ENCODE results near the gene APOE. TPM values are rescaled to one million over a fixed set of nuclear protein-coding genes. Genes with fewer than 3 reads are reported as not detected.

Gene APOE
- polyA plus RNA-seq, 1 donor: 77.8 TPM

- no peak for DNase-seq
- no peak overlapping the region for H3K27ac ChIP-seq (ENCODE audit: low read length)
- no peaks in the 10 kb centered on the region for H3K9me3 ChIP-seq (ENCODE audit: control insufficient read depth, low read depth, low read length)
- no peaks in the 10 kb centered on the region for H3K27me3 ChIP-seq (ENCODE audit: control insufficient read depth, insufficient read depth, low read length)
- WGBS (ENCODE audit: insufficient coverage, low lambda C conversion rate): no CpG with 5 or more reads among the region's 9 CpGs
- no peak overlapping the region for H3K4me3 ChIP-seq (ENCODE audit: low read length)
- peaks cover 12% of the 10 kb centered on the region for H3K36me3 ChIP-seq (ENCODE audit: control insufficient read depth, insufficient read depth, low read length)
- H3K4me1 ChIP-seq (ENCODE audit: control insufficient read depth, insufficient read depth, low read length): peaks cover 15% of the 10 kb centered on the region
These were observed 44.0 kb downstream of the APOE start for GRCh38 chr19:44949550-44949949.

- Histone ChIP-seq H3K27me3 (ENCODE audit: control insufficient read depth, insufficient read depth, low read length) (no peaks in the 10 kb centered on the region), H3K4me1 (ENCODE audit: control insufficient read depth, insufficient read depth, low read length) (peaks cover 15% of the 10 kb centered on the region), H3K27ac (ENCODE audit: low read length) (no peak overlapping the region), H3K4me3 (ENCODE audit: low read length) (no peak overlapping the region), H3K36me3 (ENCODE audit: control insufficient read depth, insufficient read depth, low read length) (peaks cover 12% of the 10 kb centered on the region), H3K9me3 (ENCODE audit: control insufficient read depth, low read depth, low read length) (no peaks in the 10 kb centered on the region)
- WGBS (ENCODE audit: insufficient coverage, low lambda C conversion rate): no CpG with 5 or more reads among the region's 13 CpGs
- peak; percentile 55 to 61 for DNase-seq
These were observed 45.9 kb downstream of the APOE start for GRCh38 chr19:44951179-44952159.

GRCh38 chr19:44954278-44954648, 48.7 kb downstream of the APOE start:
- no peak for DNase-seq

GRCh38 chr19:44954649-44955504, 49.3 kb downstream of the APOE start, which contains the start of gene CLPTM1:
TSS of gene CLPTM1 (plus strand) at chr19:44955380. CDS start at chr19:44955396, 16 bp downstream.
- no peaks in the 10 kb centered on the region for H3K9me3 ChIP-seq (ENCODE audit: control insufficient read depth, low read depth, low read length)
- peak within 1 kb of the TSS; percentile 94 for H3K27ac ChIP-seq (ENCODE audit: low read length)
- no peaks in the 10 kb centered on the region for H3K27me3 ChIP-seq (ENCODE audit: control insufficient read depth, insufficient read depth, low read length)
- H3K4me1 ChIP-seq (ENCODE audit: control insufficient read depth, insufficient read depth, low read length): peaks cover 18% of the 10 kb centered on the region
- peak within 1 kb of the TSS; percentile 99 for H3K4me3 ChIP-seq (ENCODE audit: low read length)
- peak; percentile 97 to 99 for DNase-seq
- WGBS (ENCODE audit: insufficient coverage, low lambda C conversion rate): no CpG with 5 or more reads among the region's 65 CpGs
- peaks cover 10% of the 10 kb centered on the region for H3K36me3 ChIP-seq (ENCODE audit: control insufficient read depth, insufficient read depth, low read length)

More at GRCh38 chr19:44954278-44954648, 48.7 kb downstream of the APOE start:
- Histone ChIP-seq H3K9me3 (ENCODE audit: control insufficient read depth, low read depth, low read length) (no peaks in the 10 kb centered on the region), H3K27me3 (ENCODE audit: control insufficient read depth, insufficient read depth, low read length) (no peaks in the 10 kb centered on the region), H3K4me1 (ENCODE audit: control insufficient read depth, insufficient read depth, low read length) (peaks cover 18% of the 10 kb centered on the region), H3K27ac (ENCODE audit: low read length) (peak overlapping the region; percentile 94), H3K36me3 (ENCODE audit: control insufficient read depth, insufficient read depth, low read length) (peaks cover 13% of the 10 kb centered on the region), H3K4me3 (ENCODE audit: low read length) (peak overlapping the region; percentile 99)
- no CpG with 5 or more reads among the region's 13 CpGs for WGBS (ENCODE audit: insufficient coverage, low lambda C conversion rate)

- H3K27me3 ChIP-seq (ENCODE audit: control insufficient read depth, insufficient read depth, low read length): no peaks in the 10 kb centered on the region
- peak overlapping the region; percentile 99 for H3K4me3 ChIP-seq (ENCODE audit: low read length)
- peak overlapping the region; percentile 43 for H3K27ac ChIP-seq (ENCODE audit: low read length)
- DNase-seq: no peak
- peaks cover 18% of the 10 kb centered on the region for H3K4me1 ChIP-seq (ENCODE audit: control insufficient read depth, insufficient read depth, low read length)
- H3K36me3 ChIP-seq (ENCODE audit: control insufficient read depth, insufficient read depth, low read length): peaks cover 8% of the 10 kb centered on the region
- no CpG with 5 or more reads among the region's 40 CpGs for WGBS (ENCODE audit: insufficient coverage, low lambda C conversion rate)
- no peaks in the 10 kb centered on the region for H3K9me3 ChIP-seq (ENCODE audit: control insufficient read depth, low read depth, low read length)
These were observed 50.2 kb downstream of the APOE start for GRCh38 chr19:44955505-44956439.

GRCh38 chr19:44957526-44957925, 51.9 kb downstream of the APOE start:
- no peak overlapping the region for H3K27ac ChIP-seq (ENCODE audit: low read length)
- DNase-seq: no peak
- H3K4me1 ChIP-seq (ENCODE audit: control insufficient read depth, insufficient read depth, low read length): peaks cover 18% of the 10 kb centered on the region
- no peak overlapping the region for H3K4me3 ChIP-seq (ENCODE audit: low read length)
- no peaks in the 10 kb centered on the region for H3K27me3 ChIP-seq (ENCODE audit: control insufficient read depth, insufficient read depth, low read length)
- peaks cover 24% of the 10 kb centered on the region for H3K36me3 ChIP-seq (ENCODE audit: control insufficient read depth, insufficient read depth, low read length)
- WGBS (ENCODE audit: insufficient coverage, low lambda C conversion rate): no CpG with 5 or more reads among the region's 7 CpGs
- no peaks in the 10 kb centered on the region for H3K9me3 ChIP-seq (ENCODE audit: control insufficient read depth, low read depth, low read length)

GRCh38 chr19:44958090-44958489, 52.5 kb downstream of the APOE start:
- H3K27ac ChIP-seq (ENCODE audit: low read length): no peak overlapping the region
- H3K36me3 ChIP-seq (ENCODE audit: control insufficient read depth, insufficient read depth, low read length): peaks cover 25% of the 10 kb centered on the region
- peaks cover 18% of the 10 kb centered on the region for H3K4me1 ChIP-seq (ENCODE audit: control insufficient read depth, insufficient read depth, low read length)
- WGBS (ENCODE audit: insufficient coverage, low lambda C conversion rate): 70% methylated on average over 2 of the region's 9 CpGs
- no peak overlapping the region for H3K4me3 ChIP-seq (ENCODE audit: low read length)
- no peaks in the 10 kb centered on the region for H3K9me3 ChIP-seq (ENCODE audit: control insufficient read depth, low read depth, low read length)
- no peaks in the 10 kb centered on the region for H3K27me3 ChIP-seq (ENCODE audit: control insufficient read depth, insufficient read depth, low read length)
- DNase-seq: no peak

Other genes starting within 250 kb of the APOE start
- 59.5 TPM for gene CEACAM19, start 234.3 kb upstream of the APOE start, polyA plus RNA-seq
- gene CEACAM16, start 206.6 kb upstream of the APOE start, polyA plus RNA-seq: not detected
- gene BCL3, start 157.1 kb upstream of the APOE start, polyA plus RNA-seq: 60.2 TPM
- gene CBLC, start 127.9 kb upstream of the APOE start, polyA plus RNA-seq: 49.5 TPM
- gene BCAM, start 96.7 kb upstream of the APOE start, polyA plus RNA-seq: 154 TPM
- gene NECTIN2, start 59.5 kb upstream of the APOE start, polyA plus RNA-seq: 135 TPM
- gene TOMM40, start 14.5 kb upstream of the APOE start, polyA plus RNA-seq: 37.2 TPM
- 11.3 TPM for gene APOC1, start 8.8 kb downstream of the APOE start, polyA plus RNA-seq
- gene APOC4, start 36.4 kb downstream of the APOE start, polyA plus RNA-seq: not detected
- gene APOC2, start 40.3 kb downstream of the APOE start, polyA plus RNA-seq: 186 TPM
- 91.6 TPM for gene CLPTM1, start 49.6 kb downstream of the APOE start, polyA plus RNA-seq
- 8.4 TPM for gene RELB, start 95.7 kb downstream of the APOE start, polyA plus RNA-seq
- gene CLASRP, start 133.2 kb downstream of the APOE start, polyA plus RNA-seq: 81.6 TPM
- 6.6 TPM for gene ZNF296, start 170.7 kb downstream of the APOE start, polyA plus RNA-seq
- 23.5 TPM for gene GEMIN7, start 173.5 kb downstream of the APOE start, polyA plus RNA-seq
- 40.3 TPM for gene PPP1R37, start 187.4 kb downstream of the APOE start, polyA plus RNA-seq

All from large intestine (tissue), 3 donors.